Measurements from ENCODE around the gene PRSS35.
"Not testable (repeated sequence)": the region's sequence is repeated elsewhere in the genome, so short reads cannot be mapped to it uniquely, and the experiment has no call there.

PRSS35 gene

GRCh38 chr6:83511901-83512681 lies at the start of gene PRSS35:
Gene PRSS35, plus strand, starts transcription at chr6:83512534. Its CDS starts 10,908 bp downstream, at chr6:83523442.
- ATAC-seq: peak; percentile 65
- Mint-ChIP-seq H3K9me3 (no peaks in the 10 kb centered on the region), H3K36me3 (ENCODE audit: low read depth) (no peaks in the 10 kb centered on the region), H3K27me3 (peaks cover 41% of the 10 kb centered on the region), H3K4me1 (peaks cover 5% of the 10 kb centered on the region), H3K27ac (no peak within 1 kb of the TSS), H3K4me3 (peak within 1 kb of the TSS; percentile 15)
- DNase-seq: peak; percentile 12

- Mint-ChIP-seq H3K4me1 (no peaks in the 10 kb centered on the region), H3K27me3 (peaks cover 4% of the 10 kb centered on the region), H3K9me3 (peaks cover 5% of the 10 kb centered on the region), H3K4me3 (no peak overlapping the region), H3K36me3 (ENCODE audit: low read depth) (no peaks in the 10 kb centered on the region), H3K27ac (no peak overlapping the region)
- DNase-seq (no peak), ATAC-seq (no peak)
Observed at GRCh38 chr6:83463886-83464285, 48.4 kb upstream of the PRSS35 start.

GRCh38 chr6:83464381-83465140 lies 47.8 kb upstream of the PRSS35 start:
- ATAC-seq (no peak), DNase-seq (no peak)
- Mint-ChIP-seq H3K4me3 (no peak overlapping the region), H3K27me3 (peaks cover 3% of the 10 kb centered on the region), H3K36me3 (ENCODE audit: low read depth) (no peaks in the 10 kb centered on the region), H3K4me1 (no peaks in the 10 kb centered on the region), H3K9me3 (peaks cover 5% of the 10 kb centered on the region), H3K27ac (no peak overlapping the region)

GRCh38 chr6:83466328-83466727 lies 46.0 kb upstream of the PRSS35 start:
- no peak for DNase-seq
- ATAC-seq: no peak
- no peak overlapping the region for H3K27ac Mint-ChIP-seq
- H3K36me3 Mint-ChIP-seq (ENCODE audit: low read depth): no peaks in the 10 kb centered on the region
- no peak overlapping the region for H3K4me3 Mint-ChIP-seq
- no peaks in the 10 kb centered on the region for H3K4me1 Mint-ChIP-seq
- H3K27me3 Mint-ChIP-seq: peaks cover 4% of the 10 kb centered on the region
- no peaks in the 10 kb centered on the region for H3K9me3 Mint-ChIP-seq

GRCh38 chr6:83467620-83468036 lies 44.7 kb upstream of the PRSS35 start:
- Mint-ChIP-seq H3K36me3 (ENCODE audit: low read depth) (no peaks in the 10 kb centered on the region), H3K9me3 (no peaks in the 10 kb centered on the region), H3K27ac (no peak overlapping the region), H3K4me3 (no peak overlapping the region), H3K4me1 (no peaks in the 10 kb centered on the region), H3K27me3 (peaks cover 4% of the 10 kb centered on the region)
- ATAC-seq (no peak), DNase-seq (no peak)

GRCh38 chr6:83470001-83470400 lies 42.3 kb upstream of the PRSS35 start:
- ATAC-seq: no peak
- no peak overlapping the region for H3K27ac Mint-ChIP-seq
- H3K4me1 Mint-ChIP-seq: no peaks in the 10 kb centered on the region

GRCh38 chr6:83470587-83470986 lies 41.7 kb upstream of the PRSS35 start:
- H3K27ac Mint-ChIP-seq: no peak overlapping the region
- H3K4me3 Mint-ChIP-seq: no peak overlapping the region
- no peaks in the 10 kb centered on the region for H3K9me3 Mint-ChIP-seq
- H3K36me3 Mint-ChIP-seq (ENCODE audit: low read depth): no peaks in the 10 kb centered on the region
- no peak for DNase-seq
- H3K4me1 Mint-ChIP-seq: no peaks in the 10 kb centered on the region
- no peak for ATAC-seq
- peaks cover 6% of the 10 kb centered on the region for H3K27me3 Mint-ChIP-seq

More at GRCh38 chr6:83470001-83470400, 42.3 kb upstream of the PRSS35 start:
- Mint-ChIP-seq H3K36me3 (ENCODE audit: low read depth) (no peaks in the 10 kb centered on the region), H3K27me3 (peaks cover 6% of the 10 kb centered on the region), H3K9me3 (no peaks in the 10 kb centered on the region), H3K4me3 (no peak overlapping the region)
- DNase-seq: no peak

GRCh38 chr6:83472767-83473166 lies 39.6 kb upstream of the PRSS35 start:
- ATAC-seq: no peak
- H3K9me3 Mint-ChIP-seq: no peaks in the 10 kb centered on the region
- peaks cover 6% of the 10 kb centered on the region for H3K27me3 Mint-ChIP-seq
- no peak overlapping the region for H3K4me3 Mint-ChIP-seq
- no peak overlapping the region for H3K27ac Mint-ChIP-seq
- H3K36me3 Mint-ChIP-seq (ENCODE audit: low read depth): no peaks in the 10 kb centered on the region
- H3K4me1 Mint-ChIP-seq: no peaks in the 10 kb centered on the region
- DNase-seq: no peak

- DNase-seq (no peak), ATAC-seq (no peak)
Observed at GRCh38 chr6:83474309-83474708, 38.0 kb upstream of the PRSS35 start.

GRCh38 chr6:83476971-83477370 lies 35.4 kb upstream of the PRSS35 start:
- Mint-ChIP-seq H3K4me3 (no peak overlapping the region), H3K27me3 (peaks cover 7% of the 10 kb centered on the region)

More at GRCh38 chr6:83474309-83474708, 38.0 kb upstream of the PRSS35 start:
- no peak overlapping the region for H3K27ac Mint-ChIP-seq
- no peaks in the 10 kb centered on the region for H3K36me3 Mint-ChIP-seq (ENCODE audit: low read depth)
- no peak overlapping the region for H3K4me3 Mint-ChIP-seq
- peaks cover 9% of the 10 kb centered on the region for H3K27me3 Mint-ChIP-seq
- no peaks in the 10 kb centered on the region for H3K4me1 Mint-ChIP-seq
- no peaks in the 10 kb centered on the region for H3K9me3 Mint-ChIP-seq

GRCh38 chr6:83479389-83479788 lies 32.9 kb upstream of the PRSS35 start:
- no peaks in the 10 kb centered on the region for H3K4me1 Mint-ChIP-seq
- no peak for DNase-seq
- no peaks in the 10 kb centered on the region for H3K9me3 Mint-ChIP-seq
- H3K4me3 Mint-ChIP-seq: no peak overlapping the region
- H3K27me3 Mint-ChIP-seq: peaks cover 5% of the 10 kb centered on the region
- no peak overlapping the region for H3K27ac Mint-ChIP-seq
- ATAC-seq: no peak
- H3K36me3 Mint-ChIP-seq (ENCODE audit: low read depth): no peaks in the 10 kb centered on the region

More at GRCh38 chr6:83476971-83477370, 35.4 kb upstream of the PRSS35 start:
- no peaks in the 10 kb centered on the region for H3K4me1 Mint-ChIP-seq
- H3K9me3 Mint-ChIP-seq: no peaks in the 10 kb centered on the region
- DNase-seq: no peak
- H3K27ac Mint-ChIP-seq: no peak overlapping the region
- ATAC-seq: no peak
- no peaks in the 10 kb centered on the region for H3K36me3 Mint-ChIP-seq (ENCODE audit: low read depth)

- Mint-ChIP-seq H3K27ac (no peak overlapping the region), H3K36me3 (ENCODE audit: low read depth) (no peaks in the 10 kb centered on the region), H3K9me3 (no peaks in the 10 kb centered on the region), H3K27me3 (peaks cover 5% of the 10 kb centered on the region), H3K4me3 (no peak overlapping the region), H3K4me1 (no peaks in the 10 kb centered on the region)
- ATAC-seq: no peak
- no peak for DNase-seq
Observed at GRCh38 chr6:83480470-83480869, 31.9 kb upstream of the PRSS35 start.

- H3K4me1 Mint-ChIP-seq; DNase-seq; H3K9me3 Mint-ChIP-seq; H3K27ac Mint-ChIP-seq; ATAC-seq; H3K36me3 Mint-ChIP-seq (ENCODE audit: low read depth); H3K4me3 Mint-ChIP-seq; H3K27me3 Mint-ChIP-seq: not testable (repeated sequence)
Observed at GRCh38 chr6:83481938-83482337, 30.4 kb upstream of the PRSS35 start.

- H3K4me1 Mint-ChIP-seq: no peaks in the 10 kb centered on the region
- H3K36me3 Mint-ChIP-seq (ENCODE audit: low read depth): no peaks in the 10 kb centered on the region
- no peak for ATAC-seq
- no peaks in the 10 kb centered on the region for H3K27me3 Mint-ChIP-seq
- H3K27ac Mint-ChIP-seq: no peak overlapping the region
- DNase-seq: no peak
- no peak overlapping the region for H3K4me3 Mint-ChIP-seq
- H3K9me3 Mint-ChIP-seq: no peaks in the 10 kb centered on the region
Observed at GRCh38 chr6:83488448-83488847, 23.9 kb upstream of the PRSS35 start.

- Mint-ChIP-seq H3K27ac (no peak overlapping the region), H3K4me1 (no peaks in the 10 kb centered on the region), H3K4me3 (no peak overlapping the region), H3K36me3 (ENCODE audit: low read depth) (no peaks in the 10 kb centered on the region), H3K27me3 (no peaks in the 10 kb centered on the region), H3K9me3 (no peaks in the 10 kb centered on the region)
- DNase-seq (no peak), ATAC-seq (no peak)
Observed at GRCh38 chr6:83488861-83489260, 23.5 kb upstream of the PRSS35 start.

Measured in activated naive CD8-positive, alpha-beta T cell treated with anti-CD3 and anti-CD28 coated beads, Interleukin-2, amount 50 U/mL, for 24 hours (primary cell).